HG03571 (cell line): ENCODE data around the gene KLF4.
"Not testable (repeated sequence)": the region's sequence is repeated elsewhere in the genome, so short reads cannot be mapped to it uniquely, and the experiment has no call there.

ENCODE experiments used
- ATAC-seq: cut with Tn5 transposase; IDR thresholded peaks from one replicate; pipeline ENCODE4 v1.9.1; 2021; ENCODE audit not compliant: unreplicated experiment

KLF4 gene

DNA sequence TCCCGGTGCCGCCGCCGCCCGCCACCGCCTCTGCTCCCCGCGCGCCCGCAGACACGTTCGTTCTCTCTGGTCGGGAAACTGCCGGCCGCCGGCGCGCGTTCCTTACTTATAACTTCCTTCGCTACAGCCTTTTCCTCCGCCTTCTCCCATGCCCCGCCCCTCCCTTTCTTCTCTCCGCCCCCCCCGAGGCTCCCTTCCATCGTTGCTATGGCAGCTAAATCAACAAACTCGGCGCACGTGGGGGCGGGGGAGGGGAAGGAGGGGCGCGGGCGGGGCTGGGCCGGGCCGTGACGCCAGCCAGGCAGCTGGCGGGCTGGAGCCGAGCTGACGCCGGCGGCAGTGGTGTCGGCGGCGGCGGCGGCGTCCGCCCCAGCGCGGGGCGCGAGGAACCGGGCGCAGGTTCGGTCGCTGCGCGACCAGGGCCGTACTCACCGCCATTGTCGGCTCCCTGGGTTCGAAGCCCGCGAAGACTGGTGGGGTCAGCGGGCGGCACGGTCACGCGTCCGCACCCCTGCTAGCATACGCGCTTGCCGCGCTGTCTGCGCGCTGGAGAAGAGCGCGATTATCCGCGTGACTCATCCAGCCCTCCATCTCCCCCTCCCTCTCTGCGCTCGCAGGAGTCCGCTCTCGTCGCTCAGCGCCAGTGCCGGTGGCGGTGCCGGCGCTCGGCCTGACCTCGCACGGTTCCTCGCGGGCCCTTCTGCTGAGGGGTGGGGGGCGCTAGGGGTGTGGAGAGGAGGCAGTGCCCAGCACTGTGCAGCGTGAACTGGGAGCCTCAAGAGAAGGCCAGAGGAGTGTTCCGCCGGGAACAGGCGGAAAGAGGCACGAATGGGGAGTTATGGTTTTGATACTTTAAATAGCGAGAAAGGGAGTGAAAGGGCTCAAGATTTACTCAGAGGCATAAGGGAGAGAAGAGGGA is at the start of gene KLF4:
Gene KLF4, minus strand, starts transcription at position 83 of the 919 bp plus-strand sequence. CDS start 597 bp downstream, outside the sequence.
- peak; percentile 51 for ATAC-seq

- ATAC-seq = no peak
These were observed 46.9 kb upstream of the KLF4 start for GRCh38 chr9:107536462-107536861.

DNA sequence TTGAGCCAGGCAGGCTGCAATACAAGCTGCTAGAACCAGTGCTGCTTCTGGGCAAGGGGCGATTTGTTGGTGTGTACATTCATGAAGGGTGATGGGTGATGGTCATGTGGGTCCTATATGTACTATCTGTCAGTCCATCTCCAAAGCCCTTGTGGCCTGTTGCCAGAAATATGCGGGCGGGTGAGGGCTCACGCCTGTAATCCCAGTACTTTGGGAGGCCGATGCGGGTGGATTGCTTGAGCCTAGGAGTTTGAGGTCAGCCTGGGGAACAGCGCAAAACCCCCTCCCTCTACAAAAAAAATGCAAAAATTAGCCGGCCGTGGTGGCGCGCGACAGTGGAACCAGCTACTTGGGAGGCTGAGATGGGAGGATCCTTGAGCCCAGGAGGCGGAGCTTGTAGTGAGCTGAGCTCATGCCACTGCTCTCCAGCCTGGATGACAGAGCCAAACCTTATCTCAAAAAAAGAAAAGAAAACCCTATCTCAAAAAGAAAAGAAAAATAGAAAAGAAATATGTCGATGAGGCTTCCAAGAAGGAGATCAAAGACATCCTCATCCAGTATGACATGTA is 45.0 kb upstream of the KLF4 start:
- no peak for ATAC-seq

- ATAC-seq = no peak
These were observed 41.1 kb upstream of the KLF4 start for GRCh38 chr9:107530679-107531078.

- ATAC-seq = no peak
These were observed 39.1 kb upstream of the KLF4 start for GRCh38 chr9:107528686-107529085.

GRCh38 chr9:107523539-107523938 is 34.0 kb upstream of the KLF4 start:
- no peak for ATAC-seq

GRCh38 chr9:107520186-107520585 is 30.6 kb upstream of the KLF4 start:
- ATAC-seq = no peak

DNA sequence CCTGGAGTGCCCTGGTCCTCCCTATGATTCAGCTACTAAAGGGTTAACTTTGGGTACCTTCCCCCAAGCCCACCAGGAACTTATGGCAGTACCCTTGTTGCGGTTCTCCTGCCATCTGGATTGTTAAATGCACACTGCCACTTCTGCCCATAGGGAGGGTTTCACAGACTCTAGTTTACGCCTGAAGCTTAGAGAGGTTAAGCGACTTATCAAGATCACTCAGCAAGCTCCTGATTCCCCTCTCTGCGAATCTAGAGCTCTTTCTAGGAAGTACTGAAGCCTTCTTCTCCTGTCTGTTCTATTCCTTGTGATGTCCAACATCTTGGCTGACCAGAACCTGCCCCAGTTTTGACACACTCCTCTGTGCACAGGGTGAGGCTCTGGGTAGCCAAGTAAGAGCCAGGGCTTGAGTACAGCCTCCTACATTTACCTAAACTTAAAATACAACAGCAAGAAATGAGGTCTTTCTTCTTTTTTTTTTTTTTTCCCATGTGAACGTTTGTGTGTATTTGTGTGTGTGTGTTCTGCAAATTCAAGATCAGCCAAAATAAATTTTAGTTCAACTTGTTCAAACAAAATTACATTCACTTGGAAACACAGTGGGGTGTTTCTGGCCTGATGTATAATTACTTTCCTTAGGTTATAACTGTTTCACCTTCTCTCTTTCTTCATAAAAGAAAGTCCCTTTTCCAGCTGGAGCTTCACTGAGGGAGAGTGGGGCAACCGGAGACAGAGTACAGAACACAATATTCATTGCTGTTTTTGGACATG is 28.7 kb upstream of the KLF4 start:
- no peak for ATAC-seq

DNA sequence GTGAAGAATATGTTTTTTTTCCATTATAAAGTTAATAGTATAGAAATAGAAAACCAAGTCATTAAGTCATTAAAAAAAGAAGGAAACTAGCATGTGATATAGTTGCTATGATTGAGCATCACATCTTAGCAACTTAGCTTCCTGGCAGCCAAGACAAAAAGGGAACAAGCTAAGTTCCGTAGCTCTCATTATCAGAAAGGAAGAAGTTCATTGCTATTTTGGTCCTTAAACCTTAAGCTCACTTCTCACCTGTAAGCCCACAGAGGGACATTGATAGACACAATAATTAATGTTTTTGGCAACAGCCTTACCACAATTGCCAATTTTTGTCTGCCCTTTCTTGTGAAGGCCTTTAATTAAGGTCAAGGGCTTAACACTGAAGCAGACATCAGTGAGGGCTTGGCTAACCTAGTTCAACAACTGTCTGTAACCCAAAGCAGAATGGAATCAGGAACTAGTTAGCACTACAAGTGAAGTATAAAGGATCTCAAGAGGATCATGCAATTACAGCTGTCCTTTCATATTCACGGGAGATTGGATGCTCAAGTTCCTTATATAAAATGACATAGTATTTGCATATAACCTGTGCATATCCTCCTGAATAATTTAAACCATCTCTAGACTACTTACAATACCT is 24.0 kb upstream of the KLF4 start:
- ATAC-seq = no peak

DNA sequence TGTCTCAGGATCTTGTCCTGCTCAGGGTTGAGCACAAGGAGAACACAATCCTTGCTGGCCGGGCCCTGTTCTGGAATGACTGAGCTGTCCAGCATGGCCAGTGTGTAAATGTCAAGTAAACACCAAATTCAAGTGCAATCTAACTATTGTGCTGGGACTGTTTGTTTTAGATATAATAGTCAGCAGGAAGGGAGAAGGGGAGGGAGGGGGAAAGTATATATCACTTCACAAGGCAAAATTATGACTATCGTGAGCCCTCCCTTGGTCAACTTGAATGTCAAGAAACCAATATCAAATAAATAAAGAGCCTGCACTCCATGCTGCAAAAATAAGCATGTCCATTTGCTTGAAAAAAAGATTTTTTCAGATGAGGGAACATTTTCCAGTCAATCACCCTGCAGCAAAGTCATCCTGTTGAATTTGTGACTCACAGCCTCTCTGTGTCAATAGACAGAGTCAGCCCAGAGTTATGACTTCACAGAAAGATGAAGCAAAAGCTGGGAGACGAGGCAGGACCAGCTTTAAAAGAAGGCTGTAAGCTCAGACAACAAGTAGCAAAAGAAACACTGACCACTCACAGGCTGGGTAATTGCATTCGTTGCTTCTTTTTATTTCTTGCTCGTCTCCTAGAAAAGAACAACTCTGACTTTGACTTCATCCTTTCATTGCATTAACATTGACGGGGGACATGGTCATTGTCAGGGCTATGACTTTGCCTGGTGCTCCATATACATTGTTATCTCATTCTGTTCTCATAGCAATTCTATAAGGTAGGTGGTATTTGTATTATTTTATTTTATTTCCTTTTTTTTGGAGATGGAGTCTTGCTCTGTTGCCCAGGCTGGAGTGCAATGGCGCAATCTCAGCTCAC is 15.3 kb upstream of the KLF4 start:
- ATAC-seq = no peak

GRCh38 chr9:107502464-107502863 is 12.9 kb upstream of the KLF4 start:
- ATAC-seq = no peak

GRCh38 chr9:107500421-107501200 is 11.0 kb upstream of the KLF4 start:
- not testable (repeated sequence) for ATAC-seq

GRCh38 chr9:107496976-107497375 is 7.4 kb upstream of the KLF4 start:
- ATAC-seq = no peak

- no peak for ATAC-seq
These were observed 2.9 kb upstream of the KLF4 start for GRCh38 chr9:107492381-107492970.

DNA sequence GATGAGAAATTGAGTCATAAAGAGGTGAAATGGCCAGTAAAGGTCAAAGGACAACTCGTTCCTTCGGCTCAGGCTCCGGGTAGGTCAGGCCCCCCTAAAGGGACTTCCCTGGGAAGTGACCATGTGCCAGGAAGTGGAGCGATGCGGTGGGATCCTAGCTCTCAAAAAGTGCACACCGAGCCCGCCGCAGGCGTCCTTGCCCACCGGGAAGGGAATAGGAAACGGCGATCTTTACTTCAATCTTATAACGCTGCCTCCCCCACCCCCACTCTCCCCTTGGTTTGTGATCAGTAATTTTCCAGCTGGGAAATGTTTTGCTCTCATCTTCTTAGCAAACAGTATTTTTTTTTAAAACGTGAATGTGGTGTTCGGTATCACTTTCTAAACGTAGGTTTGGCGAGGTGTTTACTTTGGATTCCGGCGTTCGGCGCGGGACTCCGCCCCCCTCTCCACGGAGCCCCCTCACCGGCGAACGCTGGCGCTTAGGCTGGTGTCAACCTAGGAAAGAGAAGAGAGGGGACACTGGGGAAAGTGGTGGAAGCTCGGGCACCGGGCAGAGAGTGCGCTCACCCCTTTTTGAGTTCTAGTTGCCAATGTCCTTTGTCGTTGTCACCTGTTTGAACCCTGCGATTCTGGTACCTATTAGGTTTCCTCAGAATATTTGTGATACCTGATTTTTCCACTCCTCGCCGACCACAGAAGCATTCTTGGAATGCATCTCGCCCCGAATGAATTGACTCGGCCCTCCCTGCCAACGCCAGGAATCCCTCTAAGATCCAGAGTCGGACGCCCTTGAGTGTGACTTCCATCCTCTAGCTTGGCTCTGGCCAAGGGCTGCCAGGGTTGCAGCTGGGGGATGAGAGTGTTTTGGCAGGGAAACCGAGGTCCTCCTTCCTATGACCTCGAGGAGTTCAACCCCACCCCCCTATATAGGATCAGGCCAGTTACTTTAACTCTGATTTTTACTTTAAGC is 1.8 kb upstream of the KLF4 start:
- ATAC-seq = no peak

DNA sequence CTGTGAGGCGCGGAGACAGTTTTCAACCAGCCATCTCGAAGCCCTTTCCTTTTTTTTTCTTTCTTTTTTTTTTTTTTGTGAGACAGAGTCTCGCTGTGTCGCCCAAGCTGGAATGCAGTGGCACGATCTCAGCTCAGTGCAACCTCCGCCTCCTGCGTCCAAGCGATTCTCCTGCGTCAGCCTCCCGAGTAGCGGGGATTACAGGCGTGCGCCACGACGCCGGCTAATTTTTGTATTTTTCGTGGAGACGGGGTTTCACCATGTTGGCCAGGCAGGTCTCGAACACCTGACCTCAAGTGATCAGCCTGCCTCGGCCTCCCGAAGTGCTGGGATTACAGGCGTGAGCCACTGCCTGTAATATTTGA is 1.0 kb upstream of the KLF4 start:
- ATAC-seq = not testable (repeated sequence)

DNA sequence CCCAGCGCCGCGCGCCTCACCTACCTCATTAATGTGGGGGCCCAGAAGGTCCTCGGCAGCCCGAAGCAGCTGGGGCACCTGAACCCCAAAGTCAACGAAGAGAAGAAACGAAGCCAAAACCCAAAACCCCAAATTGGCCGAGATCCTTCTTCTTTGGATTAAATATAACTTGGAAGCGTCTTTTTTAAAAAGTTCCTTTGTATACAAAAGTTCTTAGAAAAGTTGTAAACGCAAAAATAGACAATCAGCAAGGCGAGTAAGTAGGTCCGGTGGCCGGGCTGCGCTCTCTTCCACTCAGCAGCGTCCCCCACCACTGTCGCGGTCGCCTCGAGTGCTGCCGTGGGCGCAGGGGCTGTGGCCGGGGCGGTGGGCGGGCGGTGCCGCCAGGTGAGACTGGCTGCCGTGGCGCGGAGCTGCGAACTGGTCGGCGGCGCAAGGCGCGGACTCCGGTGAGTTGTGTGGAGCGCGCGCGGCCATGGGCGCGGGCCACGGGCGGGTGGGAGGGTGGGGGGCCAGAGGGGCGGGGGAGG is 360 bp downstream of the KLF4 start:
- peak; percentile 22 for ATAC-seq
